ENCODE data around the gene ATP8B1.

DNA sequence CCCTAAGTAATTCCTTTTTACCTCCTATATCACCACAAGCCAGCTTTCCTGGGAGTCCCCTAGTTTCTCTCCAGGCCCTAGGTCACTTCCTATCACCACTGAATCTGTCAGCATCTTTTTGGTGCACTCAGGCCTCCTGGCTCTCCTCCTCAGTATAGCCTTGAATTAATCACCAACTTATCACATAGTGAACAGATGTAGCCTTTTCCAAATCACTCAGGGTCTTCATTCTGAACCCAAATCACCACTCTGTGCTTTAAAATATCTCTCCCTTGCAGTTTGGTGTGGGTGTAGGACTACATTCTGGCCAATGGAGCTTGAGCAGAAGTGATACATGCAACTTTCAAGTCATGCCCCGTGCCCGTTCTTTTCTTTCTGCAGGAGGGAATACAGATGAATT, 29.6 kb upstream of the ATP8B1 start:
- TF ChIP-seq EZH2 (IDR thresholded peaks at IDR 0.05; ENCODE audit: insufficient read depth, poor library complexity, severe bottlenecking) (no peak), EZH2phosphoT487 (IDR thresholded peaks at IDR 0.05; ENCODE audit: insufficient read depth, low read depth) (no peak)

All from GM23248 (cell line).